Astrocyte (in vitro differentiated cells and primary cell): ENCODE measurements around the gene CUL1. TPM values are rescaled to one million over a fixed set of nuclear protein-coding genes. Genes with fewer than 3 reads are reported as not detected.

Source experiments
- DNase-seq: peaks from one replicate; pipeline ENCODE4 v3.0.0-alpha.2; 2010; ENCODE audit warnings: low read depth
- FAIRE-seq: peaks from 2 replicates; lab custom pipeline; 2011; peaks lifted over from hg19 to GRCh38; lab: Jason Lieb, UNC
- H2AFZ ChIP-seq: 2 replicates; pipeline ENCODE4 v1.6.0; 2012; ENCODE audit warnings: low read depth, low read length, inconsistent platforms
- H3K27ac ChIP-seq: 2 replicates; pipeline ENCODE4 v1.5.1; 2011; ENCODE audit warnings: low read depth, low read length, inconsistent platforms
- H3K27me3 ChIP-seq: 2 replicates; pipeline ENCODE4 v1.6.0; 2011; ENCODE audit warnings: low read length, inconsistent platforms; ENCODE audit not compliant: insufficient read depth
- H3K36me3 ChIP-seq: 2 replicates; pipeline ENCODE4 v1.5.1; 2011; ENCODE audit warnings: low read length, inconsistent platforms; ENCODE audit not compliant: insufficient read depth
- H3K4me1 ChIP-seq: 2 replicates; pipeline ENCODE4 v1.5.1; 2011; ENCODE audit warnings: low read length, inconsistent platforms; ENCODE audit not compliant: insufficient read depth
- H3K4me2 ChIP-seq: 2 replicates; pipeline ENCODE4 v1.6.0; 2012; ENCODE audit warnings: low read length, inconsistent platforms
- H3K4me3 ChIP-seq: 2 replicates; pipeline ENCODE4 v1.5.1; 2011; ENCODE audit warnings: low read depth, mild to moderate bottlenecking, low read length, inconsistent platforms; ENCODE audit not compliant: insufficient read depth
- H3K79me2 ChIP-seq: 2 replicates; pipeline ENCODE4 v1.6.0; 2012; ENCODE audit warnings: mild to moderate bottlenecking, low read length, inconsistent platforms; ENCODE audit not compliant: insufficient read depth
- H3K9ac ChIP-seq: 2 replicates; pipeline ENCODE4 v1.6.0; 2012; ENCODE audit warnings: mild to moderate bottlenecking, low read length, inconsistent platforms
- H3K9me3 ChIP-seq: 2 replicates; pipeline ENCODE4 v1.5.1; 2012; ENCODE audit warnings: low read depth, mild to moderate bottlenecking, low read length, inconsistent platforms; ENCODE audit not compliant: insufficient read depth
- H4K20me1 ChIP-seq: 2 replicates; pipeline ENCODE4 v1.6.0; 2012; ENCODE audit warnings: low read length, inconsistent platforms; ENCODE audit not compliant: insufficient read depth
- H3K27ac Mint-ChIP-seq: one replicate; pipeline ENCODE4 v1.8.0; 2021; ENCODE audit warnings: mild to moderate bottlenecking, mixed read lengths; ENCODE audit not compliant: unreplicated experiment
- H3K27me3 Mint-ChIP-seq: one replicate; pipeline ENCODE4 v1.8.0; 2021; ENCODE audit warnings: low read depth, mixed read lengths; ENCODE audit not compliant: unreplicated experiment
- H3K36me3 Mint-ChIP-seq: one replicate; pipeline ENCODE4 v1.8.0; 2021; ENCODE audit warnings: low read depth, mixed read lengths; ENCODE audit not compliant: unreplicated experiment
- H3K4me1 Mint-ChIP-seq: one replicate; pipeline ENCODE4 v1.8.0; 2021; ENCODE audit warnings: low read depth, mixed read lengths; ENCODE audit not compliant: unreplicated experiment
- H3K4me3 Mint-ChIP-seq: one replicate; pipeline ENCODE4 v1.8.0; 2021; ENCODE audit warnings: mild to moderate bottlenecking, moderate library complexity, mixed read lengths; ENCODE audit not compliant: unreplicated experiment
- H3K9me3 Mint-ChIP-seq: one replicate; pipeline ENCODE4 v1.8.0; 2021; ENCODE audit warnings: mild to moderate bottlenecking, mixed read lengths; ENCODE audit not compliant: unreplicated experiment
- CTCF ChIP-seq: IDR thresholded peaks from 2 replicates; pipeline ENCODE4 v1.5.1; 2011; ENCODE audit warnings: low read depth, mild to moderate bottlenecking, inconsistent platforms, low read length, moderate library complexity; ENCODE audit not compliant: insufficient read depth
- EZH2 ChIP-seq: IDR thresholded peaks from 2 replicates; pipeline ENCODE4 v1.6.1; 2012; ENCODE audit warnings: mild to moderate bottlenecking, low read length, inconsistent platforms; ENCODE audit not compliant: insufficient read depth
- total RNA-seq: library from RNA; stranded (reverse); gene quantifications from 2 replicates; pipeline ENCODE4 v1.2.1, GENCODE V29; 2021

Gene CUL1
- total RNA-seq, 1 donor from 2014 or later = 60.2 TPM

GRCh38 chr7:148718431-148718830, 19.7 kb downstream of the CUL1 start:
- H3K4me1 Mint-ChIP-seq = peaks cover 32% of the 10 kb centered on the region
- H3K9me3 Mint-ChIP-seq = no peaks in the 10 kb centered on the region
- no peak overlapping the region for H3K4me3 Mint-ChIP-seq

GRCh38 chr7:148719753-148720152, 21.1 kb downstream of the CUL1 start:
- no peaks in the 10 kb centered on the region for H3K9me3 Mint-ChIP-seq
- no peak overlapping the region for H3K27ac ChIP-seq
- TF ChIP-seq CTCF (no peak), EZH2 (no peak)
- H3K4me2 ChIP-seq = no peak overlapping the region
- H3K4me3 ChIP-seq = no peak overlapping the region
- DNase-seq = no peak
- no peaks in the 10 kb centered on the region for H3K27me3 ChIP-seq
- H4K20me1 ChIP-seq = peaks cover 96% of the 10 kb centered on the region
- no peak overlapping the region for H3K4me3 Mint-ChIP-seq
- peaks cover 2% of the 10 kb centered on the region for H3K4me1 ChIP-seq
- H3K9ac ChIP-seq = no peak overlapping the region
- no peak overlapping the region for H2AFZ ChIP-seq
- no peaks in the 10 kb centered on the region for H3K27me3 Mint-ChIP-seq
- H3K36me3 ChIP-seq = no peaks in the 10 kb centered on the region
- H3K27ac Mint-ChIP-seq = no peak overlapping the region
- peaks cover 26% of the 10 kb centered on the region for H3K4me1 Mint-ChIP-seq
- H3K36me3 Mint-ChIP-seq = peaks cover 6% of the 10 kb centered on the region
- H3K9me3 ChIP-seq = no peaks in the 10 kb centered on the region
- peak; percentile 26 for FAIRE-seq
- H3K79me2 ChIP-seq = peaks cover 99% of the 10 kb centered on the region

More at GRCh38 chr7:148718431-148718830, 19.7 kb downstream of the CUL1 start:
- Mint-ChIP-seq H3K36me3 (peaks cover 4% of the 10 kb centered on the region), H3K27ac (no peak overlapping the region), H3K27me3 (no peaks in the 10 kb centered on the region)
- peaks cover 94% of the 10 kb centered on the region for H4K20me1 ChIP-seq
- H3K4me1 ChIP-seq = peaks cover 4% of the 10 kb centered on the region
- no peaks in the 10 kb centered on the region for H3K36me3 ChIP-seq
- H3K4me2 ChIP-seq = no peak overlapping the region
- no peak for FAIRE-seq
- no peak overlapping the region for H3K4me3 ChIP-seq
- TF ChIP-seq EZH2 (no peak), CTCF (no peak)
- peaks cover 99% of the 10 kb centered on the region for H3K79me2 ChIP-seq
- H3K27ac ChIP-seq = no peak overlapping the region
- H3K9ac ChIP-seq = no peak overlapping the region
- DNase-seq = no peak
- H2AFZ ChIP-seq = no peak overlapping the region
- H3K9me3 ChIP-seq = no peaks in the 10 kb centered on the region
- H3K27me3 ChIP-seq = no peaks in the 10 kb centered on the region

GRCh38 chr7:148720472-148720871, 21.8 kb downstream of the CUL1 start:
- no peaks in the 10 kb centered on the region for H3K36me3 ChIP-seq
- H3K4me1 ChIP-seq = no peaks in the 10 kb centered on the region
- no peak overlapping the region for H3K9ac ChIP-seq
- H3K9me3 ChIP-seq = no peaks in the 10 kb centered on the region
- H3K4me3 ChIP-seq = no peak overlapping the region
- Mint-ChIP-seq H3K36me3 (peaks cover 6% of the 10 kb centered on the region), H3K4me3 (no peak overlapping the region), H3K27ac (no peak overlapping the region), H3K27me3 (no peaks in the 10 kb centered on the region), H3K4me1 (peaks cover 23% of the 10 kb centered on the region), H3K9me3 (no peaks in the 10 kb centered on the region)
- no peak overlapping the region for H3K27ac ChIP-seq
- H3K79me2 ChIP-seq = peaks cover 99% of the 10 kb centered on the region
- H2AFZ ChIP-seq = no peak overlapping the region
- H4K20me1 ChIP-seq = peaks cover 96% of the 10 kb centered on the region
- H3K27me3 ChIP-seq = no peaks in the 10 kb centered on the region
- no peak for TF ChIP-seq EZH2
- TF ChIP-seq CTCF = no peak
- FAIRE-seq (no peak), DNase-seq (no peak)
- H3K4me2 ChIP-seq = no peak overlapping the region
